ENCODE results near the gene AIDA.
"Not testable (repeated sequence)": the region's sequence is repeated elsewhere in the genome, so short reads cannot be mapped to it uniquely, and the experiment has no call there.

The AIDA gene

DNA sequence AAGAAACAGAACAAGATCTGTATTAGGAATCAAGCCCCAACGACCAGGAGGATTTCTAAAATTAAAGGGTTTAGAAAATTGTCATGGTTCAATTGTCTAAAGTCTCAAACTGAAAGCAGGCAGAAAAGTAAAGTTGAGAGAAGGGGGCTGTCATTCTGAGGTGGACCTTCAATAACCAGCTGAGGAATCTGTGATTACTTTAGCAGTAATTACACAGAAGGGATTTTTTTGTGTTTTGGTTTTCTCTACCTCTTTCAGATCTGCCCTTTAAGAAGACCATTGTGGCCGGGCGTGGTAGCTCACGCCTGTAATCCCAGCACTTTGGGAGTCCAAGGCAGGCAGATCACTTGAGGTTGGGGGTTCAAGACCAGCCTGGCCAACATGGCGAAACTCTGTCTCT lies 17.4 kb downstream of the AIDA start:
- no peak for DNase-seq (ENCODE audit: extremely low read depth, low read depth)
- no peak for TF ChIP-seq CTCF (IDR thresholded peaks at IDR 0.05; ENCODE audit: low read depth, low read length)

DNA sequence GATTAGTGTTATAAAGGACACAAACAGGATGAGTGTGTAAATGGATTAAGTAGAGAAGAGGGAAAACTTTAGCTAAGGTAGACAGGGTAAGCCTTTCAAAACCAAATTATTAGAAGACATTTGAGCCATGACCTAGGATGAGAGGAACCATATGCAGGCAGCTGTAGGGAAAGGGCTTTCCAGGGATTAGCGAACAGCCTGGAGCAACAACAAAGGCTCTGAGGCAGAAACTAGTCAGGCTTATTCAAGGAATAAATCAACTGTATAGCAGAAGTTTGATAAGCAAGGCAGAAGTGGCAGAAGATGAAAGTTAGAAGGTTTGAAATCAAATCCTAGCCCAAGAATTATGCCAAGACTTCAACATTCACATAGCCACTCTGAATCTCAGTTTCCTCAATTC lies 21.3 kb downstream of the AIDA start:
- no peak for DNase-seq (ENCODE audit: extremely low read depth, low read depth)
- no peak for TF ChIP-seq CTCF (IDR thresholded peaks at IDR 0.05; ENCODE audit: low read depth, low read length)

- TF ChIP-seq CTCF (IDR thresholded peaks at IDR 0.05; ENCODE audit: low read depth, low read length) = no peak
- DNase-seq (ENCODE audit: extremely low read depth, low read depth) = no peak
These were observed 32.2 kb downstream of the AIDA start for GRCh38 chr1:222680080-222680479.

GRCh38 chr1:222670110-222670509 lies 42.2 kb downstream of the AIDA start:
- DNase-seq (ENCODE audit: extremely low read depth, low read depth) = no peak
- TF ChIP-seq CTCF (IDR thresholded peaks at IDR 0.05; ENCODE audit: low read depth, low read length) = no peak

DNA sequence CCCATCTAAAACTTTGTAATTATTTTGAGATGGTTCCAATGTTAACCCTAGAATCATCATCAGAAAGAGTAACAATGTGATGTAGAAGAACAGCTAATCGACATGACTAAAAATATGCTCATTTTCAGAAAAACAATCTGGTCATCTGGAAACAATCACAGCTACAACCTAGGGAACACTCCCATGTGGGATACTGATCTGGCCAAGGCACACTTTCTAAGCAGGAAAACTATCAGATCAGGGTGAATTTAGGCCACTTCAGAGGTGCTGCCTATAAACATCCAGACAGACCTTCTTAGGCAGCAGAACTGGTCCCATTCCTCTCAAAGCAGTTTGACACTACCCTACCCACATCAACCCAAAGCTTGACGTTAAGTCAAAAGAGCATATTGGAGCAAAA lies 43.2 kb downstream of the AIDA start:
- DNase-seq (ENCODE audit: extremely low read depth, low read depth) = not testable (repeated sequence)

DNA sequence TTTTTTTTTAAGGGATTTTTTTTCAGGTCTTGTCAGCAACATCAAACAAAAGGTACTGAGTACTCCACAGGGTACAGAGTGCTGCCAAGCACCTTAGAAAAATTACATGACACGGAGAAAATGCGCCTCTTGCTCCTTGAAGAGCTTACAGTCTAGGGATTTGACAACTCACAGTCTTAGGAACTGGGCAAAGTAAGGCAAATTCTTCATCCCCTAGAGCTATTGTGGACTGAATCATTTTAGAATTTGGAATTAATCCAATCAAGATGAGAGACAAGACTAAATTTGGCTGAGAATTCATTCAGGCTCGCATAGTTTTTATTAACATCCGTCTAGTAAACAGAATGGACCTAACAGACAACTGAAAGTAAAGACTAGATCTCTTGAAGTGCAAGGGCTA lies 44.1 kb downstream of the AIDA start:
- not testable (repeated sequence) for DNase-seq (ENCODE audit: extremely low read depth, low read depth)

DNA sequence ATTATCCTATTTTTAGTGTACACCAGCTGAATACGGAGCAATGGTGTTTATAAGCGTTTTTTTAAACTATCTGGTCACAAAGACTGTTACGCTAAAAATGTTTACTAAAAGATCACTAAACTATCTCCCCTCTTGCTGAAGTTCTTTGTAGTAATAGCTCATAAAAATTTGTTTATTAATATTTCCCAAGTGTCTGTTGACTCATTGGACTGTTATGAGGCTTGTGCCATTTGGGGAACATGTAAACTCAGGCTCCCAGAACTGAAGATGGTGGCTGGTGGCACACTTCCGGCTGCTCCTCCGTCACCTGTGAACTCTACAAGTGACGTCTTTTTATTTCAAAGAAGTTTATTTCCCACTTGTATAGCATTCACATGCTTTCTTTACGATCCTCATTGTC lies 46.3 kb downstream of the AIDA start:
- no peak for DNase-seq (ENCODE audit: extremely low read depth, low read depth)
- TF ChIP-seq CTCF (IDR thresholded peaks at IDR 0.05; ENCODE audit: low read depth, low read length) = no peak

GRCh38 chr1:222663431-222663934 lies 48.8 kb downstream of the AIDA start:
- TF ChIP-seq CTCF (IDR thresholded peaks at IDR 0.05; ENCODE audit: low read depth, low read length) = no peak
- DNase-seq (ENCODE audit: extremely low read depth, low read depth) = no peak

- TF ChIP-seq CTCF (IDR thresholded peaks at IDR 0.05; ENCODE audit: low read depth, low read length) = no peak
- no peak for DNase-seq (ENCODE audit: extremely low read depth, low read depth)
These were observed 54.4 kb downstream of the AIDA start for GRCh38 chr1:222657899-222658298.

All from AG09319 (cell line).